HG02938 (cell line): ENCODE data around the gene SSTR4.
"Not testable (repeated sequence)": the region's sequence is repeated elsewhere in the genome, so short reads cannot be mapped to it uniquely, and the experiment has no call there.

Experiments used
- ATAC-seq: cut with Tn5 transposase; IDR thresholded peaks from one replicate; pipeline ENCODE4 v1.9.1; 2021; ENCODE audit warnings: mild to moderate bottlenecking, moderate library complexity; ENCODE audit not compliant: unreplicated experiment

The SSTR4 gene, protein sequence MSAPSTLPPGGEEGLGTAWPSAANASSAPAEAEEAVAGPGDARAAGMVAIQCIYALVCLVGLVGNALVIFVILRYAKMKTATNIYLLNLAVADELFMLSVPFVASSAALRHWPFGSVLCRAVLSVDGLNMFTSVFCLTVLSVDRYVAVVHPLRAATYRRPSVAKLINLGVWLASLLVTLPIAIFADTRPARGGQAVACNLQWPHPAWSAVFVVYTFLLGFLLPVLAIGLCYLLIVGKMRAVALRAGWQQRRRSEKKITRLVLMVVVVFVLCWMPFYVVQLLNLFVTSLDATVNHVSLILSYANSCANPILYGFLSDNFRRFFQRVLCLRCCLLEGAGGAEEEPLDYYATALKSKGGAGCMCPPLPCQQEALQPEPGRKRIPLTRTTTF

DNA sequence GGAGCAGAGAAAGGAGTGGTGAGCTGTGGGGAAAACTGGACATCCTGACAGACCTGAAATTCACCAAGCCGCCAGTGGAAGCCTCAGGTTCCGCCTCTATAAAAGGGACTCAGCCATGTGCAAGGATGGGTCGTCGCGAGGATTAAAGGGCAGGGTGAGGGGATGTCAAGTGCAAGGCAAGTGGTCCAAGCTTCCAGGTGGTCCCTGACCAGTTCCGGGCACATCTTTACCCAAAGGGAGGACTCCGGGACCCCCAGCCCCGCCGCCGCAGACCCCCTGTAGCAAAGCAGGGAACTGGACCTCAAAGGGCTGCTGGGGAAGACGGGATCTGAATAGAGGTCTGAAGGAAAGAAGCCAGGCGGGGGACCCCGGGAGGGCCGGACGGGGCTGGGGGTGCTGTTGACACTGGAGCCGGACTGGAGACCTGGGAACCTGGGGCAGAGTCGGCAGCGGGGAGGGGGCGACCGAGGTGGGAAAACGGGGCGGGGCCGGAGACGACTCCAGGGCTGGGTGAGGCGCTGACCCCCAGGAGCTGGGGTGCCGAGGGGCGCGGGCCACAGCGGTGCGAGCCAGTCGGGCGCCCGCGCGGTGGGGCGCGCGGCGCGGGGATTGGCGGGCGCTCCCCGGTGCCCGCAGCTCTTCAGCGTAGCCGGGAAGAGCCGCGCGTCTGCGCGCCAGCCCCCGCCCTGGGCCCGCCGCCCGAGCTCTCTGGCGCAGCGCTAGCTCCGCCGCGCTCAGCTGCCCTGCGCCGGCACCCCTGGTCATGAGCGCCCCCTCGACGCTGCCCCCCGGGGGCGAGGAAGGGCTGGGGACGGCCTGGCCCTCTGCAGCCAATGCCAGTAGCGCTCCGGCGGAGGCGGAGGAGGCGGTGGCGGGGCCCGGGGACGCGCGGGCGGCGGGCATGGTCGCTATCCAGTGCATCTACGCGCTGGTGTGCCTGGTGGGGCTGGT, at the start of gene SSTR4:
TSS of gene SSTR4 (plus strand) at position 592 of the 951 bp plus-strand sequence. CDS start at position 764, 172 bp downstream.
- no peak for ATAC-seq

DNA sequence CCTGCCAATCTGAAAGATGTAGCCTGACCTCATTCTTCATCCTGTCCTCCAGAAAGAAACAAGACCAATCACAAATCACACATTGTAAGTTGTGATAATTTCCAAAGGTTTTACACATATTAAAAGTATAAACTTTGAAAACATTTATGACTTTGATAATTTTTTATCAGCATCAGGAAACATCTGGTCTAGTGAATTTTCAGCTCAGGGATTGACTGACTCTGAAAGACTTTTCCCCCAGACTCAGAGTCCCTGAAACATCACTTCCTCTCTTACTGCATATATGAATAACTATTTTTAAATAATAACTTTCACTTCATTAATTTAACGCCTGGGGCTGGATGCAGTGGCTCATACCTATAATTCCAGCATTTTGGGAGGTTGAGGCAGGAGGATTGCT, 48.5 kb upstream of the SSTR4 start:
- no peak for ATAC-seq

DNA sequence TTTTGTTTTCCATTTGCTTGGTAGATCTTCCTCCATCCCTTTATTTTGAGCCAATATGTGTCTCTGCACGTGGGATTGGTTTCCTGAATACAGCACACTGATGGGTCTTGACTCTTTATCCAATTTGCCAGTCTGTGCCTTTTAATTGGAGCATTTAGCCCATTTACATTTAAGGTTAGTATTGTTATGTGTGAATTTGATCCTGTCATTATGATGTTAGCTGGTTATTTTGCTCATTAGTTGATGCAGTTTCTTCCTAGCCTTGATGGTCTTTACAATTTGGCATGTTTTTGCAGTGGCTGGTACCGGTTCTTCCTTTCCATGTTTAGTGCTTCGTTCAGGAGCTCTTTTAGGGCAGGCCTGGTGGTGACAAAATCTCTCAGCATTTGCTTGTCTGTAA, 43.7 kb upstream of the SSTR4 start:
- not testable (repeated sequence) for ATAC-seq

DNA sequence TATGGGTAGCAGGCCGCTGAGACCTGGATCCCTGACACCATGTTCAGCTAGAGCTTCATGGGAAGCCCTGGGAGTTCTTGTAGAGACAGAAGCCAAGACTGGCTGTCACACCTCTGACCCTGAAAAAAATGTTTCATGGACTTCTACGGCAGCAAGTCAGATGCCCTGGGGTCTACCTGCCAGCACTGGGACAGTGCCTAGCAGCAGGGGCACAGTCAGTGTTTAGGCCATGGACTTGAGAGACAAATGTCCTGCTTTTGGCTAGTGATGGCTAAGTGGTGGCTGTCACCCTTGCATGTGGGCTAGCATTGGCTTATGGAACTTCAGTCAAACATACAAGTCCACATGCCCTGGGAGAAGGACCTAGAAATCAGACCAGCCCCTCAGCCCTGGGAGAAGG, 41.3 kb upstream of the SSTR4 start:
- no peak for ATAC-seq

DNA sequence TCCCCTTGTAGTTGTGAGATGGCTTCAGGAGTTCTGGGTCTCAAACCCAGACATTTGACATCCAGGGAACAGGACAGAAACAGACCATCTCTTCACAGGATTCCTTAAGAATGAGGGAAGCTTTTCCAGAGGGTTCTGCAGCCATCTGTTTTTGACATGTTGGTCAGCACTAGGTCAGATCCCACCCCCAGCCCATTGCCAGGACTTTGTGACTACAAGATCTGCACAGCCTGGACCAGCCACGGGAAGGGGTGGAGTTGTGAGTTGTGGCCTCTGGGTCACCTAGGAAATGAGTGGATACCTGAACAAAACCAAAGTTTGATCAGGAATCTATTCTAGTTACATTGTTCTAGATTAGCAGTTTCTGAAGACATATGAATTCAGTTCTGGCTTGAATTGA, 39.2 kb upstream of the SSTR4 start:
- ATAC-seq = no peak

DNA sequence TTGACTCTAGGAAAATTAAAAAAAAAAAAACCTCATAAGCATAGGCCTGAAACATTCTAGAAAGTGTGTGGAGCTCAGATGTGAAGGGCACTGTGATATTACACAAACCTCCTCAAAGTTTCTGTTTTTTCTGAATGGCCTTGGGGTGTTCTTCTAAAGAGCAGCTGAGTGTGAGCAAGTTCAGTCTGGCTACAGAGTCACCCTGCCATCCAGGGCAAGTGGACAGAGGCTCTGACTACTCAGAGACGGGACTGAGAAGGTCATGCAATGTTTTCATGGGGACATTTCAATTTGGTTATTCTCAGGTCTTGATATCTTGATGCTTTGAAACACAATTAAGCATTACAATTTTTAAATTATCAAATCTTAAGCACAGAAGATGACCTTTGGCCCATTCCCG, 36.6 kb upstream of the SSTR4 start:
- no peak for ATAC-seq

DNA sequence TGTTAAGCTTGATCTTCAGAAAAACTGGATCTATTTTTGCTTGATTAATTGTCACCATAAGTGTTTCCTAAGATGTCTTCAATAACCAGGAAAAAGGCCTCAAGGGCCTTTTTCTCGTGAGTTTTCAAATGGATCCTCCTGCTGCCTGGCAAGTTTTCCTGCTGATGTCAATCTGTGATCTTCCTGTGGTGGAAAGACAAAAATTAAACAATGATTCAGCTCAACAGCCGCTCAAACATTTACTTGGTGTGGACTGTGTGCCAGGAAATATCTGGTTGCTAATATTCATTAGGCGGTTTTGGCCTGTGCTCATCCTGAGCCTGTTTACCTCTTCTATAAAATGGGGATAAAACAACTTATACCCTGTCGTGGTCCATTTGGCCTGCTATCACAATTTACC, 35.4 kb upstream of the SSTR4 start:
- no peak for ATAC-seq

DNA sequence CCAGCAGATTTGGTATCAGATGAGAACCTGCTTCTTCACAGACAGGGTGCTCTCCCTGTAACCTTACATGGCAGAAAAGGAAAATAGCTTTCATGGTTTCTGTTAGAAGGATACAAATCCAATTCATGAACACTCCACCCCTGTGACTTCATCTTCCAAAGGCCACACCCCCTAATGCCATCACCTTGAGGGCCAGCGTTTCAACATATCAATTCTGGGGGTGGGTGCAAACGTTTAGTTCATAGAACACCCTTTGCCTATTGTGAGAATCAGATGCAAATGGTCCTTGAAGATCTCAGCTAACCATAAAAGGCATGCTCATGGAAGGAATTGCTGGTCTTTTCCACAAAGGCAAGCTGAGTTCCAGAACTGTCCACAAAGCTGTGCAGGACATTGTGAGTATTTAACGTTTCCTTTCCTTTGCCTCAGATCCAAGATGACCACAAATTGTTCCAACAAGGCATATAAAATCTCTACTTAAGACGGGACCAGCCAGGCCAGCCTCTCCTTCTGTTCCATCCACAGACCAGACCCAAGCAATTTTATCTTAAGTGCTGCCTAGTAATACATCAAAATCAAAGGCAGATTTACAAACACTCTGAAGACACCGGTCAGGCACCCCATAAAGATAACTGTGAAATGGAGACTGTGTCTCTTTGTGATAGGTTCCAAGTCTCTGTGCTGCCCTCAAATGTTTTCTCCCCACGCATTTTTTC, 34.7 kb upstream of the SSTR4 start:
- ATAC-seq = no peak

DNA sequence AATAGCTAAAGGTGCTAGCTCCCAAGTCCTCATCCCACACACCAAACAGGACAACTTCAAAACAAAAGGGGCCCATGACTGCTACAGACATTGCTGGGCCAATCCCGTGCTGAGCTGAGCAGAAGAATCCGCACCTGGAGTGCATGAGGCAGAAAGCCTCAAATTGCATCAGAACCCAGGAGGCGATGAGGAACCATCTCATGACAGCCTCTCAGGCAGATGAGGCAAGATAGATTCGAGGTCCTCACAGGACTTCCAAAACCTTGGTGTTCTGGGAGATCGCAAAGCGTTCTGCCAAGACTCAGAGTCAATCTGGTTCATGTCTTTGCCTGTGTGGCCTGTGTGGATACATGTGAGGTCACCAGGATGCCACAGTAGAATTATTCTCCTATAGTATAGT, 32.8 kb upstream of the SSTR4 start:
- no peak for ATAC-seq

DNA sequence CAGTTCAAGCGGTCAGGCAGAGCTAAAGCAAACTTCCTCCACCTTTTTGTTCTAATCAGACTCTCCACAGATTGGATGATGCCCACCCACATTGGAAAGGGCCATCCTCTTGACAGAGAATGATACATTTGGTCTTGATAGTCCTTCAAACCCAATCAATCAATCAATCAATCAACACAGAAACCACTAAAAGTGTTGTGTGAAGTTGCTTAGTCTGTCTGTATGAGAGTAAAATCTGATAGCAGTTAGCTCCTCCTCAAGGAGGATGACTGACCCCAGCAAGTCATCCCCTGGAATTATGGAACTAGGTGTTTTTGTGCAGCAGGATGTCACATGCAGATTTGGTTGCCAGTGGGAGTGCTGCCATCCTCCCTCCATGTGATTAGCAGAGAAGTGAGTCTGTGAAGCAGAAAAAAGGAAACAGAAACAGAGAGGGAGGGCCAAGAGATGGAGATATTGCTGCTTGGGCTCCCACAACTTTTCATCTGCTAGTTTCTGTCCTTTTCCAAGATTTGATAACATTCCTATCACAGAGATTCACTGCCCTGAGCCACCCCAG, 32.0 kb upstream of the SSTR4 start:
- no peak for ATAC-seq

DNA sequence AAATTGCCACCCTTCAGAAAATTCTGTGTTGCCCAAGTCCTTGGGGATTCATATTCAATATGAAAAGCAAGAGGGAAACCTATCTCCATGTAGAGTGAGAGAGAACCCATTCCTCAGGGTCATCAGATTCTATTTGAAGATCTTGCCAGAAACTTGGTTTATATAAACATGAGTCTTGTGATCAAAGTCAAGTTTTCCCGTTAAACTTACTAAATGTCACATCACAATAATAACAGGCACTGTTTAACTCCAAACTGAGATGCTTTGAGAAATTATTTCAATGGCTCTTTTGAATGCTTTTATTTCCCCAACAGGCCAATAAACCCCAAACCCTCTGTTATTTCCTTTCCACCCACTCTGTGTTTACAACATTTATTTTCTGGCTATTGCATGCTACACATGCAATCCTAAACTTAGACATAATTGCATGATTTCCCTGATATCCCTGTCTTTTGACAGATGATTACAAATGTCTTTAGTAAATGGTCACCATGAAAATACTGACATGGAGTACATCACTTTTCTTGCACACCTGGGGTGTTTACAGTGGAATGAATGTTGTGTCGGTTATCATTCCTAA, 31.1 kb upstream of the SSTR4 start:
- no peak for ATAC-seq

DNA sequence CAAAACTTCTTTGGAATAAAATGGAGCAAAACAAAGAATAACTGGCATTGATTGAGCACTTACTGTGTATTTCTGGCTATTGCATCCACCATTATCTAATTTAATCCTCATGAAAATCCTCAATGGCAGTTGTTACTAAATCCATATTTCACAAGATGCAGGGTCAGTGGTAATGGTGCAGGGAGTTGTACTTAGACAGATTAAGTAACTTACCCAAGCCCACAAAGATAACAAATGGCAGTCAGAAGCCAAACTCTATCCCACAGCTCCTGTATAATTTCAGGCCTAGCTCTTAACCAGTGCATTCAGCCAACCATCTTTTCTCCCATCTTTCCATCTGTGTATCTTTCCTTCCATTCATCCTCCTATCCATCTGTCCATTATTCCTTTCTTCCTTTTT, 29.3 kb upstream of the SSTR4 start:
- no peak for ATAC-seq

DNA sequence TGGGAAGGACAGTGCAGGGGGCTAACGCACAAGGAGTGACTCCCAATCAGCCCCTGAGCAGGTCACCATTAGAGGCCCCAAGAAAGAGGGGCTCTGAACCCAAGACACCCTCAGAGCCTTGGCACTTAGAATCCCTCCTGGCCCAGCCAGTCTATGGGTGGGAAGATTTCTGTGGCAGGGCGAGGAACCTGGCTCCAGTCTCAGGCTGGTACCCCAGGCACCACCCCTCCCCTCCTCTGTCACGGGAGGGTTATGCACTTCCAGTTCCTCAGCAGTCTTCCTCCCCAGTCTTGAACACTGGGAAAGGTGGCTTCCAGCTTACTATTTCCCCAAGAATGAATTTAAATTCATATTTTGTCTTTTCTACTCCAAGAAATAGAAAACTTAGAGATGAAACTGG, 27.6 kb upstream of the SSTR4 start:
- no peak for ATAC-seq

DNA sequence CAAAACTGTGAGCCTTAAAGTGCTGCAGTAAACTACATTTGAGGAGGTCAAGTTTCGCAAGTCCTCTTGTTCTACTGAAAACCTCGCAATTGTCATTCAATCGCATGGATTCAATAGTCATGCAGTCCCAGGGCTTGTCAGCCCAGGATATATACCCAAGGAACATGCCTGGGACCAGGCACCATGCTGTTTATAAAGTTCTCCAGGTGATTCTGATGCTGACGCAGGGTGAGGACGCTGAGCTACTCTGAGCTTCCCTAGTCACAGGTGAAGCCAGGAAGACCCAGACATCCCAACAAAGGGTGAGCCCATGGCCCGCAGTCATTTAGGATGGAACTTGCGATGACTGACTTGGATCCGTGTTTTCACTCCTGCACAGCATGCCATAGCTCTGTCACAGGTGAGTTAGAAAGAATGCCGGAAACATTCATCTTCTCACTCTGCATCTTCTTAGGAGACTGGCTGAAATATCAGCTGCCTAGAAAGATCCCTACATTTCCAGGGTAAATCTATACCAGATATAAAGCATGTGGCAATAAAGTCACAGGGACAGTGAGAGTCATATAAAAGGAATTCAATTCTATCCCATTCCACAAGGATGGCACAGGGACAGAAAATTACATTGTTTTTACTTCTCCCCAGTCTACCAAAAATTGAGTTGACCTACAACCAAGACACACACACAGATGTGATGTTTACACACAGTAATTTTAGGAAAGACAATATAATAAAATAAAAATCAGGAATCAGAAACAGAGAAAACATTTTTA, 27.0 kb upstream of the SSTR4 start:
- ATAC-seq = no peak

DNA sequence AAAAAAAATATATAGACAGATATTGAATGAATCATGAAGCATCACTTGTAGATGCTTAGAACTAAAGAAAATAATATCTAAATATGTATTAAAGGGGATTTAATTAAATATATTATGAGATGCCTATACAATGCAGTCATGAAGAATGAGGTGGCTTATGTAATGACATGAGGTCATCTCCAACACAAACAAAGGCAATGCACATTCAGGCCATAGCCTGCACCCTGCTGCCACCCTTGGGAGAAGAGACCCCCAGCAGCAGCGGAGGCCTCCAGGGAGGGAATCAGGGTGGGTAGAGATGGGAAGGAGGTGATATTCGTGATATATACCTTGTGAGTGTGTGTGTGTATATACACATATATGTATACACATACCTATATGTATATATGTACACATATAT, 26.4 kb upstream of the SSTR4 start:
- no peak for ATAC-seq

DNA sequence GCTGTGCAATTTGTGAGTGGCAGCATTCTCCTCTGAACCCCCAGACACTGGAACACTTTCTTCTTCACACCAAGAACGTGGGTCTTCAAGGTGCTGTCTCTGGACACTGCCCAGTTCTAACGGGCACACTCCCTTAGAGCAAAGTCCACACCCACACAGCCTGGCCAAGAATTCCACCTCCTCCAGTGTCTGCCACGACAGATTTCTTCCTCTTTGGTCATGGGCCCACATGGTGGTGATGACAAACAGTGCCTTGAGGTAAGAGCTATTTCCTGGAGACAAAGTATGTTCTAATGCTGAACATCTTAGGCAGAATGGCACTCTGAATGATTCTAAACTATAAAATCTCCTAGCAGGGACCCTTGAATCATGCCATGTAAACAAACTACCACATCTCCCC, 25.5 kb upstream of the SSTR4 start:
- no peak for ATAC-seq

DNA sequence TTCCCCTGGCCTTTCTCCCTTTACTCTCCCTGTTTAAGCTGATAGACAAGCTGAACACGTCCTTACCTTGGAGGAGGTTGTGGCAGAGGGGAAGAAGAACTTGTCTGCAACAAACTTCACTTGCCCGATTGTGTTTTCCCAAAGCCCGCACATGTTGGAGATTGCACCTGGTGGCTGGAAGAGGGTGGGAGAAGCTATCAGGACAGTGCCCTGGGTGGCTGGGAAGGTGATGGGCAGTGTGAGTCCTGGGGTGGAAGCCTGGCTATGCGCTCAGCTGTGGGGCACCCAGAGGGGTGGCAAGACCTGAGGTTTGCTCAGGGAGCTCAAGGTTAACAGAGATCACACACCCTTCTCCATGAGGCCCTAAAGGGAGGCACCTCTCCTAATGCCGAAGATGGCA, 25.0 kb upstream of the SSTR4 start:
- ATAC-seq = no peak

DNA sequence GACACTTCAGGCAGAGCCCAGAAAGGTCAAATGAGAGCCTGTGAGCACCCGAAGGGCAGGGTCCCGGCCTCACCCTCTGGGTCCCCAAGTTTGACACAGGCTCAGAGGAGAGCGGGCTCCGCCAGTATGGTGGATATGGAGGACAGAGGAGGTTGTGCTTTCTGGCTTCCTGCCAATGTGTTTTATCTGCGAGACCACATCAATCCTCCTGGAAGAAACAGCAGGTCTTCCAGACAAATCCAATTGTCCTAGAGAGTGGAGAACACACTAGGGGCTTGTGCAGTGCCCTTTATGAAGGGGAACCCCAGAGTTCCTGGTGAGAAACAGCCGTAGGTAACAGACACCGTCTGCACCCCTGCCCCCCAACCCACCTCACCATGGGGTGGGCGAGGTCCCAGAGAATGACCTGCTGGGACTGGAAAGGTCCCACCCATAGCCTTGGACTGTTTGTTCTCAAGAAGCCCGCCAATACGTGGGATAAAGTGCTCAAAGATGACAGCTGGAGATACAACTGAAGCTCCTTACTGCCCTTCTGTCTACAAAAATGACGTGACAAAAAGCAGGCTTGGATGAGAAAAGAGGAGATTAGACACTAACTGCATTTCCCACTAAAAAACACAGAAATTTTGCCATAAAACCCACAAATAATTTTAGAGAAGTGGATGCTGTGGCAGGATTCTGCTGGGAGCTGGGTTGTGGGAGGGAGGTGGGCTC, 23.9 kb upstream of the SSTR4 start:
- no peak for ATAC-seq

DNA sequence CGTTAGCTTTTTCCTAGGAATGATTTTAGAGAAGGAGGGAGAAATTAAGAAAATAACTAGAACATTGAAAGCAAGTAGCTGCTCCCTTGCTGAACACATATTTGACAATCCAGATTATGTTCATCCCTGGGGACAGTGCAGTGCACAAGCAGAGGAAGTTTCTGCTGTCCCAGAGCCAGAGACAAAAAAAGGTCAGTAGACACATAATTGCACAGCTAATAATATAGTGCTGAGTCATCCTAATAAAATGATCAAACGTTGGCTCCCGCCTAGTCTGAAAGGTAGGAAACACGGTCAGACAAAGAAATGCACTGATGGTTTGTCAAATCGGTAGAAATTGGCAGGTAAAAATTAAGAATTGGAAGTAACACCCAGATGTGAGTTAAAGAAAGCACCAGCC, 21.7 kb upstream of the SSTR4 start:
- no peak for ATAC-seq
